GM23338 (cell line): ENCODE measurements around the gene LRMDA. TPM values are rescaled to one million over a fixed set of nuclear protein-coding genes. Genes with fewer than 3 reads are reported as not detected.

Experiments
- ATAC-seq: fragments of 200-7000 bp; cut with Tn5 transposase; 3 replicates; pipeline ENCODE4 v1.9.1; 2020
- DNase-seq: peaks from one replicate; pipeline ENCODE4 v3.0.0-alpha.2; 2015; ENCODE audit warnings: low spot score
- H2AFZ ChIP-seq: fragments of 200-600 bp; sonication (generic); 2 replicates; pipeline ENCODE4 v1.8.0; 2016; ENCODE audit warnings: antibody characterized with exemption, mild to moderate bottlenecking, moderate library complexity
- H3F3A ChIP-seq: fragments of 200-600 bp; sonication (generic); replicated peaks from 2 replicates; pipeline ENCODE4 v1.8.0; 2017; ENCODE audit warnings: antibody characterized with exemption, mixed run types, low read depth
- H3K27ac ChIP-seq: fragments of 200-600 bp; sonication (generic); 2 replicates; pipeline ENCODE4 v1.6.1; 2016; ENCODE audit warnings: low read depth
- H3K27me3 ChIP-seq: fragments of 200-600 bp; sonication (generic); 2 replicates; pipeline ENCODE4 v1.8.0; 2016; ENCODE audit warnings: mild to moderate bottlenecking, mixed run types, moderate library complexity; ENCODE audit not compliant: insufficient read depth
- H3K36me3 ChIP-seq: fragments of 200-600 bp; sonication (generic); 2 replicates; pipeline ENCODE4 v1.8.0; 2016; ENCODE audit warnings: mild to moderate bottlenecking; ENCODE audit not compliant: insufficient read depth
- H3K4me1 ChIP-seq: fragments of 200-600 bp; sonication (generic); 2 replicates; pipeline ENCODE4 v1.8.0; 2016; ENCODE audit warnings: mild to moderate bottlenecking, moderate library complexity; ENCODE audit not compliant: insufficient read depth
- H3K4me2 ChIP-seq: fragments of 200-600 bp; sonication (generic); 2 replicates; pipeline ENCODE4 v1.7.1; 2017; ENCODE audit warnings: mixed run types
- H3K4me3 ChIP-seq: fragments of 200-600 bp; sonication (generic); 2 replicates; pipeline ENCODE4 v1.6.1; 2016; ENCODE audit warnings: mixed run types
- H3K79me2 ChIP-seq: fragments of 200-600 bp; sonication (generic); replicated peaks from 2 replicates; pipeline ENCODE4 v1.8.0; 2017; ENCODE audit warnings: mild to moderate bottlenecking; ENCODE audit not compliant: insufficient read depth
- H3K9me2 ChIP-seq: fragments of 200-600 bp; sonication (generic); 2 replicates; pipeline ENCODE4 v1.8.0; 2017; ENCODE audit not compliant: insufficient read depth
- H4K20me1 ChIP-seq: fragments of 200-600 bp; sonication (generic); replicated peaks from 2 replicates; pipeline ENCODE4 v1.8.0; 2017; ENCODE audit warnings: mild to moderate bottlenecking; ENCODE audit not compliant: insufficient read depth
- H3K27ac Mint-ChIP-seq: 2 replicates; pipeline ENCODE4 v1.8.0; 2020; ENCODE audit warnings: inconsistent platforms, mild to moderate bottlenecking, moderate library complexity, mixed read lengths
- H3K27me3 Mint-ChIP-seq: 3 replicates; pipeline ENCODE4 v1.8.0; 2022; ENCODE audit warnings: low read depth, mild to moderate bottlenecking, moderate library complexity, mixed read lengths, inconsistent platforms; ENCODE audit not compliant: insufficient read depth, poor library complexity
- H3K36me3 Mint-ChIP-seq: 3 replicates; pipeline ENCODE4 v1.8.0; 2021; ENCODE audit warnings: low read depth, mild to moderate bottlenecking, inconsistent platforms, moderate library complexity, mixed read lengths
- H3K4me1 Mint-ChIP-seq: 3 replicates; pipeline ENCODE4 v1.8.0; 2020; ENCODE audit warnings: mild to moderate bottlenecking, inconsistent platforms, mixed read lengths
- H3K4me3 Mint-ChIP-seq: 3 replicates; pipeline ENCODE4 v1.8.0; 2021; ENCODE audit warnings: moderate library complexity, mild to moderate bottlenecking, inconsistent platforms, mixed read lengths
- H3K9me3 Mint-ChIP-seq: 3 replicates; pipeline ENCODE4 v1.8.0; 2020; ENCODE audit warnings: moderate library complexity, mild to moderate bottlenecking, inconsistent platforms, mixed read lengths
- CREB1 ChIP-seq: fragments of 250-450 bp; sonication (Bioruptor Pico); IDR thresholded peaks from 2 replicates; pipeline ENCODE4 v1.5.0; 2020; ENCODE audit warnings: low read depth, mild to moderate bottlenecking, moderate library complexity
- CTCF ChIP-seq, 2 experiments: fragments of 200-600 bp in 1 of 2; sonication (generic) in 1 of 2; conservative IDR thresholded peaks; 2 replicates each; pipeline versions ENCODE4 v1.5.1 to v1.6.1; 2016 to 2017; ENCODE audit warnings: antibody characterized with exemption in 2 of 2, low read depth in 2 of 2, mild to moderate bottlenecking in 2 of 2, moderate library complexity in 1 of 2
- ETS1 ChIP-seq: IDR thresholded peaks from 2 replicates; pipeline ENCODE4 v1.6.1; 2016; ENCODE audit warnings: antibody characterized with exemption
- EZH2phosphoT487 ChIP-seq: fragments of 200-600 bp; sonication (generic); IDR thresholded peaks from one replicate; pipeline ENCODE4 v1.8.1; 2018; ENCODE audit warnings: antibody characterized with exemption; ENCODE audit not compliant: unreplicated experiment
- NANOG ChIP-seq: IDR thresholded peaks from 2 replicates; pipeline ENCODE4 v1.6.1; 2016; ENCODE audit warnings: antibody characterized with exemption, borderline replicate concordance
- STAT1 ChIP-seq: IDR thresholded peaks from one replicate; pipeline ENCODE4 v1.6.1; 2016; ENCODE audit warnings: antibody characterized with exemption; ENCODE audit not compliant: unreplicated experiment
- ZNF114 ChIP-seq: fragments of 250-450 bp; sonication (Bioruptor Pico); IDR thresholded peaks from 2 replicates; pipeline ENCODE4 v1.5.0; 2020; ENCODE audit warnings: mild to moderate bottlenecking, moderate library complexity
- ZNF331 ChIP-seq: fragments of 250-450 bp; sonication (Bioruptor Pico); IDR thresholded peaks from 2 replicates; pipeline ENCODE4 v1.5.0; 2020; ENCODE audit warnings: low read depth, mild to moderate bottlenecking, moderate library complexity
- ZNF462 ChIP-seq: fragments of 250-450 bp; sonication (Bioruptor Pico); IDR thresholded peaks from 2 replicates; pipeline ENCODE4 v1.5.0; 2020; ENCODE audit warnings: mild to moderate bottlenecking, moderate library complexity
- polyA plus RNA-seq: library from polyadenylated mRNA; unstranded; fragments of >200 nt; fragmentation: Nextera tagmentation; extraction: Ambion mirVana; gene quantifications from 2 replicates; pipeline ENCODE4 v1.2.1, GENCODE V29; 2016
- total RNA-seq: library from RNA; depleted of rRNA; stranded (reverse); fragments of >200 nt; shearing (Covaris generic); gene quantifications from 2 replicates; pipeline ENCODE4 v1.2.3, GENCODE V29; 2014

Gene LRMDA
- total and polyA plus RNA-seq, 2 experiments from 2014 or later: 0.90 to 1.8 TPM

GRCh38 chr10:75600833-75601232, 169.4 kb downstream of the LRMDA start (continued):
- TF ChIP-seq ZNF462 (CRISPR knock-in tag): no peak
- no peak for TF ChIP-seq ZNF331 (CRISPR knock-in tag)
- TF ChIP-seq STAT1: no peak
- TF ChIP-seq EZH2phosphoT487: no peak

GRCh38 chr10:75602341-75602740, 170.9 kb downstream of the LRMDA start:
- no peak overlapping the region for H3K27ac Mint-ChIP-seq
- Histone ChIP-seq H3K4me1 (peaks cover 29% of the 10 kb centered on the region), H3K27ac (no peak overlapping the region), H3K4me3 (no peak overlapping the region), H2AFZ (no peak overlapping the region), H3K9me2 (no peaks in the 10 kb centered on the region), H3K36me3 (no peaks in the 10 kb centered on the region), H3K79me2 (no peaks in the 10 kb centered on the region), H3K27me3 (peaks cover 77% of the 10 kb centered on the region), H3F3A (no peaks in the 10 kb centered on the region), H3K4me2 (no peak overlapping the region), H4K20me1 (peaks cover 5% of the 10 kb centered on the region; the same call in 1 of the 2 replicates)
- no peak overlapping the region for H3K4me3 Mint-ChIP-seq
- peaks cover 37% of the 10 kb centered on the region for H3K4me1 Mint-ChIP-seq
- ATAC-seq: no peak
- no peaks in the 10 kb centered on the region for H3K36me3 Mint-ChIP-seq
- H3K9me3 Mint-ChIP-seq: no peaks in the 10 kb centered on the region
- peaks cover 48% of the 10 kb centered on the region for H3K27me3 Mint-ChIP-seq
- no peak for DNase-seq
- TF ChIP-seq ZNF114 (CRISPR knock-in tag): no peak
- no peak for TF ChIP-seq ETS1
- TF ChIP-seq STAT1: no peak
- no peak for TF ChIP-seq NANOG
- no peak for TF ChIP-seq CTCF (conservative IDR thresholded peaks at IDR 0.05; ENCODE audit: low read depth in 2 of 2)
- TF ChIP-seq ZNF331 (CRISPR knock-in tag): no peak
- TF ChIP-seq EZH2phosphoT487: no peak
- TF ChIP-seq CREB1: no peak
